NCI-H2029 treated with DMSO at 0.1 percent for 48 hours (cell line): ENCODE measurements around the gene PPP4R4.
"Not testable (repeated sequence)": the region's sequence is repeated elsewhere in the genome, so short reads cannot be mapped to it uniquely, and the experiment has no call there.

Experiments
- DNase-seq: peaks from one replicate; lab custom pipeline; 2025; lab: John Stamatoyannopoulos, UW

Gene PPP4R4

DNA sequence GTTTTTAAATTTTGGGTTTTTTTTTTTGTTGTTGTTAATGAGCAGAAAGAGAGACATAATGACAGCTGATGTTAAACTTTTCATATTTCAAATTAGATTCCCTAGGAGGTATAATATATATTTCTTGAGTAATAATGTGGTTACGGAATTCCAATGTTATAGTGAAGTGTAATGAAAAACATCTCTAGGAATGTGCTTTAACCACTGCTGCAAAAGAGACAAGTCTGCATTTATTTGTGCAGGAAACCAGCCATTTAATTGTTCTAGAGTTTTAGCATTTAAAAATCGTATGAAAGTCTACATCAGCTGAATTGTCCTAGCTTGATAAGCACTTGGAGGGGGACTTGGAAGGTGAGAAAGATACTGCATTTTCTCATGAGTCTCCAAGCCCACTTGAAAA is 104.6 kb downstream of the PPP4R4 start:
- DNase-seq, result no peak

DNA sequence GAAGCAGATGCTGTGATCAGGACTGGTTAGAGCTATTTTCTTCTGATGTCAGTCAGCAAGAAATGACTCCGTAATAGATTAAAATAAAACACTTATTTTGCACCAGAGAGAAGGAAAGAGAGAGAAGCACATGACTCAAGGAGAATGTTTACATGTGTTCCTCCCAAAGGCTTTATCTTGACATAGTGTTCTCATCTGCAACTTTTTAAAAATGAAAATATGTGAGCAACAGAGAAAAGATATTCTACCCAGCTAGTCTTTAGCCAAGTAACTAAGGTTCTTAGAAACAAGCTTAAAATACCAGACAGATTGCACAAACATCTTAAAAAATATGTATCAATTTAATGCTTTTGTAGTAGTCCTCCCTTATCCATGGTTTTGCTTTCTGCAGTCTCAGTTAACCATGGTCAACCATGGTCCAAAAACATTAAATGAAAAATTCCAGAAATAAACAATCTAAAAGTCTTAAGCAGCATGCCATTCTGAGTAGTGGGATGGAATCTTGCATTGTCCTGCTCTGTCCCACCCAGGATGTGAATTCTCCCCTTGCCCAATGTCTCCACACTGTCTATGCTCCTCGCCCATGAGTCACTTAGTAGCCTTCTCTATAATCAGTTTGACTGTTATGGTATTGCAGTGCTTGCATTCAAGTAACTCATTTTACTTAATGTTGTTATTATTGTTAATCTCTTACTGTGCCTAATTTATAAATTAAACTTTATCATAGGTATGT is 109.0 kb downstream of the PPP4R4 start:
- no peak for DNase-seq

DNA sequence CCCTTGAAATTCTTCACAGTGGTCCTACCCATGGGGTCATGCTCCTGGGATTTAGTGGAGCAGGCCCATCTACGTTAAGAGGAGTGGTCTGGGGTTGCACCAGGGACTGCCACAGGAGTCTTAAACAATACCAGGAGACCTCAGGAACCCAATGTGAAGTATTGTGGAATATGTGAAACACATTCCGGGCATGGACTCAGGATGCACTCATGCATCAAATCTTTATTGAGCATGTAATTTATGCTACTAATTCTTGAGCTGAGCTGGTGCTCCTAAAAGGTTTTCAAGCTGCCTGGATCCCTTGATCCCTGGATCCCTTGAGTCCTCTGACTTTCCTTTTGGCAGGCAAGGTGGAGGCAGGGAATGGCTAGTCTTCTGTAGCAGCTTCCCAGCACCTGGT is 110.1 kb downstream of the PPP4R4 start:
- DNase-seq, result no peak

DNA sequence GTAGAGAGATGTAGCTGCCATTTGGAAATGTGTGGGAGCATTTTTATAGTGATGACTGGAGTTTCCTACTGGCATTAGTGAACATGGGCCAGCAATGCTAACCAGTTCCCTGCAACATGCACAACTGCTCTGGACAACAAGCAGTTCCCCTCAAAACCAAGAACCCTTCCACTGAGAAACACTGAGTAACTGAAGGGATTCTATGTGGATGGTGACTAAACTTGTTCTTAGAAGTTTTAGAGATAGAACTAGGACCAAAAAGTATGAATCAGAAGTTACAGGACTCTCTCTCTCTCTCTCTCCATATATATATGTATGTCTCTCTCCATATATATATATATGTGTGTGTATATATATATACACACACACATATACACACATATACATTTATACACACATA is 111.0 kb downstream of the PPP4R4 start:
- DNase-seq, result no peak

DNA sequence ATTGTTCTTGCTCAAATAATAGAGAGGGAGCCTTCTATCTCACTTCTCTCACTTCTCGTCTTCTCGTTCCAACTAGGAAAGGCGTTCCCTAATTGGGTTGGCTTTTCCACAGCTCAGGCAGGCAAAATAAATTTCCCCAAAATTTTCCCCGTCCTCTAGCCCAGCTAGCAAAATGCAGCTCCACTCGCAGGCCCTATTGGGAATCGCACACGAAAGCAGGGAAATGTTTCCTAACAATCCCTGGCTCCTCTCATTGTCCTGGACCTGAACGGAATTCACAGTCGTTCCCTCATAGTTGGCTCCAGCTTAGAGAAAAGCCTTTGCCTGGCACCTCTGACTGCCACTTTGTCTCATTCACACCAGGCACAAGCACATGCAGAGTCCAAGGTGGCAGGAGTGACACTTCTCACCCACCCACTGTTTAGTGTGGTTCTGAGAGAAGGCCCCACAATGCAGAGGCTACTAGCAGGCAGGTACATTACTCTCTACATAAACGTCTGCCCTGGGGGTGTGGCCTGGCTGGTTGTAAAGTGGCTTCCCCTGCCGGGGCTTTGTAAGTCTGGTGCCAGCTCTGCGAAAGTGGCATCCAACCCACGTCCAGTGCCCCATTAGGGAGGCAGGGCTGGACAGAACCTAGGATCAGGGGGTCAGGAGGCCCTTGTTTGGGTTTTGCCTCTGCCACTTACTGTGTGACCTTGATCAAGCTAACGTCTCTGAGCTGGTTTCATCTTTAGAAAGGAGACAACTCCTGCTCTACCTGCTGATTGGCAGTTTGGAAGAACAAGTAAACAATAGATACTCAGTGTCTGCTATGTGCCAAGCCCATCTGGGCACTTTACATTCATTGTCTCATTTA is 114.7 kb downstream of the PPP4R4 start:
- no peak for DNase-seq

DNA sequence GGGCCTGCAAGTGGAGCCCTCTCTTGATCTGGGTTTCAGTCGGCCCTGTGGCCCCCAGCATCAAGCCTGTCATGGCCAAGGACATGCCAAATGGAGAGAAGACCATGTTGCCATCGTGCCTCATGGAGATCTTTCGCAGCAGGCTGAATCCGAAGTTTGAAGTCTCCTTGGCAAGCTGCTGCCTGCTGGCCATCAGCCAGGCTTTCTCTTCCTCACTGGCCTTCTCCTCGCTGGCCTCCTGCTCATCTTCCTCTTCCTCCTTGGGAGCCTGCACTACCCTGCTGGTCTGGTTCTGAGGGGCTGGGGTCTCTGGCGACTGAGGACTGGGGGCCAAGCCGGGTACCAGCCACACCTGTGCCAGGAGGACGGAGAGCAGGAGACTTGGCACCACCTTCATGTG is 116.1 kb downstream of the PPP4R4 start:
- DNase-seq, result no peak

DNA sequence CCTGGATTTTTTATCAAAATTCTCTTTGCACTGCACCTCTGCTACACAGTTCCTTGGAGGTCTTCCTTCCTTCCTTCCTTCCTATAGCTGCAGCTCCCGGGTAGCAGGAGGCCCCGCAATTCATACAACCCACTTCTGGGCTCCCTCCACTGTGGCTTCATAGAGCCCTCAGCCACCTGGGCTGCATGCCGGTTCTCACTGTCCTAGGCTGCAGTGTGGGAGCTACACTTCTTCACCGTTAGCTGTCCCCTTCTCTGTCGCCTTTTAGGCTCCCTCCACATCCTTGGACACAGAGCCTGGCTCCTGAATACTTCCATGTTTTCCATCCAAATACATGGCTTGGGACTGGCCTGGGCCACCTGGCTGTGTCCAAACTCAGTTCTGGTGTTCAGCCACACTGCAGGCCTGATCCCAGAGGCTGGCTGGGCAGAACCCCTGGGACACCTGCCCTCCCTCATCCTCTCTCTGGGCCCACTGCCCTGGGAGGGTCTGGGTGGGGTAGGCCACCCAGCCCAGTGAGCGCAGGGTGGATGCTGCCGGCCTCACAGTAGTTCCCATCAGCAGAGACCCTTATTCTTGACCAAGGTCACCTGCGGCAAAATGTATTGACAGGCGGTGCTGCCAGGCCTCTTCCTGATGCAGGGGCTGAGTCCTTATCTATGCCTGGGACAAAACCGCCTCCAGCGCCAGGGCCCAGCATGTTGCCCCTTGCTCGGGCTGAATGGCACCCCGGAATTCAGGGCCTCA is 117.2 kb downstream of the PPP4R4 start:
- DNase-seq, result no peak

DNA sequence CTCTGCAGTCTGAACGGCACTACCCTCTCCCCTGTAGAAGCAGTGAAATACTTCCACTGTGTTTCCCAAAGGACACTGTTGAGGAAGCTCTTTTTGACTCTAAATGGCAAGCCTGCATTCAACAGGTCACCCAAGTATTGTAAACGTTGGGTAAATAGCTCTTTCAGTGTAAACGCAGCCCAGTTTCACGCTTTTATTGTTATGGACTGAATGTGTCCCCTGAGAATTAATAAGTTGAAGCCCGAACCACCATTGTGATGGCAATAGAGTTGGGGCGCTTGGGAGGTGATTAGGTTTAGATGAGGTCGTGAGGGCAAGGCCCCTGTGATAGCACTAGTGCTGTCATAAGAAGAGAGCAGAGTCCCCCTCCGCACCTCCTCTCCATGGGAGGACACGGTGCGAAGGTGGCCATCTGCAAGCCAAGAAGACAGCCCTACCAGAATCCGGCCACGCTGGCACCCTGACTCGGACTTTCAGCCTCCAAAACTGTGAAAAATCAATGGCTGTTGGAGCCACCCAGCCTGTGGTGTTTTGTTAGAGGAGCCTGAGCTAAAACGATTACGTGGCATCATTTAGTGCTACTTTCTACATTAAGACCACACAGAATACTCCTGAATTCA is 117.9 kb downstream of the PPP4R4 start:
- no peak for DNase-seq

DNA sequence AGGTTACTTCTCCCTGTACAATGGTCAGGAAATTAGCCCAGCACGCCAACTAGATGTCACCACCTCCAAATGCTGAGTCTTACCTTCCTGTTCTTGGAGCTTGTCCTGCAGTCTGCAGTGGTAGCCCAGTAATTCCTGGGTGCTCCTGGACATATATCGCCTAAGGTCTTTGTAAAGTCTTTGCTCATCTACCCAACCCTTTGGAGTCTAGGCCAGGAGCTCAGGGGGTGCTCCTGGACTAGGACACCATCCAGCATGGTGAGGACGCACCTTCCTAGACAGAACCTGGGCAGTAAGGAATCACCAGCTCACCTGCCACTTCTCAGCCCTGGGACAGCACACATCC is 118.4 kb downstream of the PPP4R4 start:
- DNase-seq, result no peak

DNA sequence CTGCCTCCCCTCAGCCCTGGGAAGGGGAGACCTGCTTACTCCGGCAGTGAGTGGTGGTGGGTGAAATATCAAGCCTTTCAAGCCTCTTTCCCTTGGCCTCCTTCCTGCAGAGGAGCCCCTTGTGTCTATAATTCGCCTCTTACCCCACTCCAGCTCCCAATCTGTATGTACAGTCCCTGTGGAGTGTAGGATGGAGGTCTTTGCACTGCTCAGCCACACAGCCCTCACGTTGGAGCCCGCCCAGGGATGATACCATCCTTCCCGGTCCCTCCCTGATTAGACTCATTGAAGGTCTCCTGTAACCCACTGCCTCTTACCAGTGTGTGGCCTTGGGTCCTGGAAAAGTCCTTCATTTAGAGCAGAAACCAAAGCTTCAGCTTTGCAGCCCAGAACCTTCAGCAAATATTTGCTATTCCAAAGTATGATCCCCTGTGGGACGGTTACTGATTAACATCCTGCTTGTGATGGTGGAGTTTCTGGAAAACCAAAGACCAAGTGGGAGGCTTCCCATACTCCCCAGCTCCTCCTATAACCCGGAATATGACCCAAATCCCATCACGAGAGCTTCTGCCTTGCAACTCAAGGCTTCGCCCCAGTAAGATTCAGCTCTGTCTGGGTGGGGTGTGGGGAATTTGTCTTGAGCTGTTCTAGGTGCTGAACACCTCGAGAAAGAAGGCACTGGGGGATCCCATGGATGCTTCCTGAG is 118.9 kb downstream of the PPP4R4 start, which contains the start of gene SERPINA10:
TSS of gene SERPINA10 (minus strand) at position 397 of the 706 bp plus-strand sequence. CDS start 2,675 bp downstream, outside the sequence.
- no peak for DNase-seq

DNA sequence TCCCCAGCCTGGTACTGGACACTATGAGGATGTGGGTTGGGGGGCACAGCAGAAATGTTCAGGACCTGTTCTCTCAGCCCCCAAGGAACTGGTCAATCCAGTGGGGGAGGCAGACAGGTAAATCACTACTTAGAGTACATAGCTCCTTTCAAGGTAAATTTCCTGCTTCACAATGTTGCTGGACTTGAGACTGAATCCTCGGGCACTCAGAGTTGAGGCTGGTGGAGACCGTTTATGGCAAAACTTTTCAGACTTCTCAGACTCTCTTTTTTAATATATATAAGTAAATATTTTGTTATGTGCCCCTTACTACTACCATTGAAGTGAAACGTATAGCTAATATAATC is 119.4 kb downstream of the PPP4R4 start:
- DNase-seq, result no peak

DNA sequence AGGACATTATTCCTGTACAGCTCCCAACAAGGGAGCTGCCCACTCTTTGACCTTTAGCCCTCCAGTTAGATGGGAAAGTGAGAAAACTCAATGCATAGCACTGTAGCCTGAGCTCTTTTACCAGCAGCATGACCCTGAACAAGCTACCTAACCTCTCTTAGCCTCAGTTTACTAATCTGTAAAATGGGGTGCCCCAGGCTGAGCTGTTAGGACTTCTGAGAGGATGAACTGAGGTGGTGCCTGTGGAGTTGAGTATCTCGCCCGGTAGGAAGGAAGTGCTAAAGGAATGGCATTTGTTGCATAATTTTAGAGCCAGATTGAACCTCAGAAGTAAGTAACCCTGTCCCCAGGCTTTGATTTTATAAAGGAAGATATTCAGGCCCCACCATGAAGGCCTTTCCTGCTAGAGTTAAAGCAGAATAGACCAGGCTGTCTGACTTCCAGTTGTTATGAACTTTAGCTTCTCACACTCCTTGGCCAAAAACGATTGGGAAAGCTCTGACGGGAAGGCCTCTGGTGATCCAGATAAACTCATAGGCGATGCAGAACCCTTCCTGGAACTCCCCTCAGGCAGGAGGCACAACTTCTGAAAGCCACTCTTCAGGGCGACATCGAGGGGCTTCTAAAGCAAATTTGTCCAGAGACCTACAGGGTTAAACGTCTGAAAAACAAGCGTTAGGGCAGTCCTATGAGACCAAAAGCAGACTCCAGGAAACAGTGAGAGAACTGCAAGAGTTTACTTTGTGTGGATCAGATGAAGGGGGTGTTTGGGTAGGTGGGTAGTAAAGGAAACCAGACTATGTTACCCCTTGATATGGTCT is 121.4 kb downstream of the PPP4R4 start:
- DNase-seq, result no peak

DNA sequence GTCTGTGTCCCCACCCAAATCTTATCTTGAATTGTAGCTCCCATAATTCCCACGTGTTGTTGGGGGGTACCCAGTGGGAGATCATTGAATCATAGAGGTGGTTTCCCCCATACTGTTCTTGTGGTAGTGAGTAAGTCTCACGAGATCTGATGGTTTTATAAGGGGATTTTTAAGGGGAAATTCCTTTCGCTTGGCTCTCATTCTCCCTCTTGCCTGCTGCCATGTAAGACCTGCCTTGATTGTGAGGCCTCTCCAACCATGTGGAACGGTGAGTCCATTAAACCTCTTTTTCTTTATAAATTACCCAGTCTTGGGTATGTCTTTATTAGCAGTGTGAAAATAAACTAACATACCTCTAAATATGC is 122.0 kb downstream of the PPP4R4 start:
- DNase-seq, result not testable (repeated sequence)

DNA sequence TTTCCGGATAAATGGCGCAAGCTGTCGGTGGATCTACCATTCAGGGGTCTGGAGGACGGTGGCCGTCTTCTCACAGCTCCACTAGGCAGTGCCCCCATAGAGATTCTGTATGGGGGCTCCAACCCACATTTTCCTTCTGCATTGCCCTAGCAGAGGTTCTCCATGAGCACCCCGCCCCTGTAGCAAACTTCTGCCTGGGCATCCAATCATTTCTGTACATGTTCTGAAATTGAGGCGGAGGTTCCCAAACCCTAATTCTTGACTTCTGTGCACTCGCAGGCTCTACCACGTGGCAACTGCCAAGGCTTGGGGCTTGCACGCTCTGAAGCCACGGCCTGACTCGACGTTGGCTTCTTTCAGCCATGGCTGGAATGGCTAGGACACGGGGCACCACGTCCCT is 124.0 kb downstream of the PPP4R4 start:
- no peak for DNase-seq

DNA sequence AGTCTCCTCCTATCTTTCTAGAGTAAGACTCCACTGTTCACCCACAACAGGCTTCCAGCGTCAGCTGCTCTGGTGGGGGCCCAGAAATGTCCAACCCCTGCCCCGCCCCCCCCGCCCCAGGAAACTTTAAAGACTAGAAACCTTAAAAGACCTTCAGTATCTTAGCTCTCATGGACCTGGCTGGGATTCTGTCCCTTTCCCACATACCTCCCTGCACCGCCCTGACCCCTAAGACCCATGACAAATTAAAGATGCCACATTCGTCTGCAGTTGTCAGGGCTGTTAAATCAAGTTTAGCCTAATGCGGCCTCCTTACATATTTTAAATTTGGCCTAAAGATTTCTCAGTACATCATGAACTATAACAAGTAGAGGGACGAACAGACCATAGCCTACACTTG is 129.0 kb downstream of the PPP4R4 start:
- DNase-seq, result no peak

DNA sequence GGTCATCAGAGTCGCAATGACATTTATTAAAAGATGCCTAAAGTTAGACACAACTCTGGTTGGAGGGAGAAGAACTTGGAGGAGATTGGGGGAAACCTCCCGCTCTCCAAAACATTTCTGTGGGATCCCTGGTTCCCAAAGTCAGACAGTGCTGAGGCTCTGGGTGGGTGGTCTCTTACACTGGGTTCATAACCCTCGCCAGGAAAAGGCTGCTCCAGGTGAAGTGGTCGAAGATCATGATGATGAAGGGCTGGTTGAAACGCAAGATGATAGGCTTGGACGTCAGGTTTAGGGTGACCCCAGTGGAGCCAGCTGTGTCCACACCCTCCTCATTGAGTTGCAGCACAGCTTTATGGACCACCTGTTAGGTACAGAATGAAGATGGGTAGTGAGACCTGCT is 130.1 kb downstream of the PPP4R4 start:
- no peak for DNase-seq

DNA sequence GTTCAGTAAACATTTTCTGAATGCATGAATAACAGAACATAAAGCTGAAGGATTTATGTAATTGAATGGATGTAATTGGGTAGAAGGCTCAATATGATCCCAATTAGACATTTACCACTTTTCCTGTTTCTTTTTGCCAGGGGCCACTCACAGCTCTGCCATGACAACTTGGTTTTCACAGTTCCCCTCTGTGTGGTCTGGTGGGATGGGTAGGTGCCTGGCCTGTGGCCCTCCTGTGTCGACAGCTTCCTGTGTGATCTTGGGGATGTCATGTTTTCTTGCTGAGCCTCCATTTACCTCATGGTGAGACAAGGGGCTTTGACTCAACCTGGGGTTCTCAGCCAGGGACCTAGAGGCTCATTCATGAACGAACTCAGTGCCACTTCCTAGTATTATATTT is 131.5 kb downstream of the PPP4R4 start:
- DNase-seq, result no peak

DNA sequence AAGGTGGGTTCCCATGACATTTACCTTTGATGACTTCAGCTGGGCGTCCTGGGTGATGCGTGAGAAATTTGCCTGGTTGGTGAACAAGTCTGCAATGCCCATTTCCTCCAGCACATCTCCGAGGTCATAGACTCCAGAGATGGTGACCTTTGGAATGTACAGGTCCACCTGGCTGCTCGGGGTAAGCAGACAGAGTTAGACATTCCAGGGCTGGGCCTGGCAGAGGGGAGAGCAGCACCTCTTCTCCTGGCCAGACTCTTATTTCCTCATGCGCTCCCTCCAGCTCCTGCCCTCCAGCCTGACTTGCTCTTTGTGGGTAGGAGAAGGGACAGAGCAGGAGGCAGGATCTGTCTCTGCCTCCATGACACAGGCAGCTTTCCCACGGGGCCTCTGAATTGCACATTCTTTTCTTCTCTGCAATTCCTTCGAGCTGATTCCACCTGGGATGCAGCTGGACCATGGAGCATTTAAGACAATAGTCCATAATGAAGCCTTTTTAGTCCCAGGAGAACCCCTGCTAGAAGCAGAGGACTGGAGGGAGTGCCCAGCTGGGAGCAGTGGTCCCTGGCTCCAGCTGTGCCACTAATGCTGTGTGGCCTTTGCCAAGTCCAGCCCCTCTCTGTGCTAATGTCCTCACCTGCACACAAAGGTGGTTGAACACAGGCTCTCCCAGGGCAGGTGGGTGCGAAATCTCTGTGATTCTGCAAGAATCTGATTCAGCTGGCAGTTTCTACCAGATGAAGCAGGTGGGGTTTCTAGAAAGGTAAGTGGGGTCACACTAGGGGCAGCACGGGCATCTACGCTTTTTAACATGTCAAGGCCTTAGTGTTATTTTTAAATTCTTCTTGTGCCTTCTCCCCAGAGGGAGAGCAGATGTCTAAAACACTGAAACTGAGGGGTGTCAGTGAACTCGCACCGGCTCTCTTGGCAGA is 132.2 kb downstream of the PPP4R4 start:
- no peak for DNase-seq

DNA sequence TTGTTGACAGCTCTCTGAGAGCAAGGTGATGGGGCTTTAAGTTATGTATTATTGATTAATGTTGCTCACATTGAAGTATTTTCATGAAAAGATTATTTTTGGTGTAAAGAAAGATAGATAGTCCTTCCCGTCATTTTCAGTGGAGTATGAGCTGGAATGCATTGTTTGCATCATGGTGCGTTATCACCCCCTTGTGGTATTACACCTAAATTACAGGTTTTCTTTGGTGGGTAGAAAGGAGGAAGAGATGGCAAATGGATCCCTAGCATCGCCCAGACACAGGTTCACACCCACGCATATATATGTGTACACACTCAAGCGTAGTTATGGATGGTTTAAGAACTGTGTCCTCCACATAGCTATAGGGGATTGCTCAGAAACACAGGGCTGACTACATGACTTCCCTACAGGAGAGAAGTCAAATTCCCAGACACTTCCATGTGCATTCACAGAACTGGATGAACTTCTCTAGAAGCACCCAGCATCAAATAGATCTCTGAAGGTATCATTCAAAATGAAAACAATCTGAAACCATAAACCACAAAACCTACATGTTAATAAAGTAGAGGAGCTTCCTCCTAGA is 133.4 kb downstream of the PPP4R4 start:
- no peak for DNase-seq
